GM12865 (cell line): Measurements from ENCODE around the gene EMC9.

Source experiments
- DNase-seq: peaks from one replicate; pipeline ENCODE4 v3.0.0; 2010; ENCODE audit warnings: low read depth
- H3K4me3 ChIP-seq: 2 replicates; pipeline ENCODE4 v1.5.1; 2011; ENCODE audit warnings: mild to moderate bottlenecking, low read depth, low read length, control low read depth
- CTCF ChIP-seq: IDR thresholded peaks from 2 replicates; pipeline ENCODE4 v1.5.1; 2011; ENCODE audit warnings: low read length, control low read depth, low read depth, inconsistent platforms; ENCODE audit not compliant: insufficient read depth; ENCODE audit errors: missing control alignments

Gene EMC9

DNA sequence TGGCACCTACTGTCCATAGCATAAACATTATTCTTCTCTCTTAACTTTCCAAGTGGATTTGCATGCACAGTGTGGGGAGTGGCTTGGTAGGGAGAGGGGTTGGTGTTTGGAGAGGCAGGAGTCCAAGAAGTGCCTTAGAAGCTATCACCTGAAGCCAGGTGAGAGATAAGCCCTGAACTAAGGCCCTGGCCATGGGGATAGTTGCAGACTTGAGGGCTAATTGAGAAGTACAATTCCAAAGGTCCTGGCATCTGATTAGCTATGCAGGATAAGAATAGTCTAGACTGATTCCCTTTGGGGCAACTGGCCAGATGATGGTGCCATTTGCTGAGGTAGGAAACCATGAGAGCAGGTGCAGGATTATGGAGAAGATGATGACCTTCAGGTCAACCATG lies 49.3 kb downstream of the EMC9 start:
- no peak for DNase-seq
- no peak for TF ChIP-seq CTCF
- H3K4me3 ChIP-seq = no peak overlapping the region

DNA sequence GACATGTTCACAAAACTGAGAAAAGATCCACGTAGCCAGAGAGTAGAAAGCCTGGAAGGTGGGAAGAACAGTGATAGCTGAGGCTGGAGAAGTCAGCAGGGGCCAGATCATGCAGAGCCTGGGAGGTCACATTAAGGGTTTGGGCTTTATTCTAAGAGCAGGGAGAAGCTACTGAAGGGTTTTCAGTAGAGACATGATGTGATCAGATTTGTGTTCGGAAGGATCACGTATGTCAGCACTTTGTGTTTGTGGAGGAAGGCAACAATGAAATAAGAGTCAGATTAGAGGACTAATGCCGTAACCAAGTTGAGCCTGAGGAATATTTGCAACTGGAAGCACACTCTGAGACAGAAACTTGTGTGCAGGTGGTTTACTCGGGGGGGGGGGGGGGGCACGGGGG lies 51.5 kb downstream of the EMC9 start:
- no peak overlapping the region for H3K4me3 ChIP-seq
- no peak for DNase-seq
- TF ChIP-seq CTCF = no peak
